Stimulated activated CD8-positive, alpha-beta memory T cell treated with anti-CD3 and anti-CD28 coated beads, Interleukin-7, amount 100 ng/mL, for 24 hours (primary cell): ENCODE results near the gene CFAP100.

ENCODE experiments used
- DNase-seq: peaks from one replicate; pipeline ENCODE4 v3.0.0-alpha.2; 2020; ENCODE audit warnings: low read depth

CFAP100 gene

GRCh38 chr3:126441256-126441880, 46.7 kb downstream of the CFAP100 start:
- DNase-seq: no peak

DNA sequence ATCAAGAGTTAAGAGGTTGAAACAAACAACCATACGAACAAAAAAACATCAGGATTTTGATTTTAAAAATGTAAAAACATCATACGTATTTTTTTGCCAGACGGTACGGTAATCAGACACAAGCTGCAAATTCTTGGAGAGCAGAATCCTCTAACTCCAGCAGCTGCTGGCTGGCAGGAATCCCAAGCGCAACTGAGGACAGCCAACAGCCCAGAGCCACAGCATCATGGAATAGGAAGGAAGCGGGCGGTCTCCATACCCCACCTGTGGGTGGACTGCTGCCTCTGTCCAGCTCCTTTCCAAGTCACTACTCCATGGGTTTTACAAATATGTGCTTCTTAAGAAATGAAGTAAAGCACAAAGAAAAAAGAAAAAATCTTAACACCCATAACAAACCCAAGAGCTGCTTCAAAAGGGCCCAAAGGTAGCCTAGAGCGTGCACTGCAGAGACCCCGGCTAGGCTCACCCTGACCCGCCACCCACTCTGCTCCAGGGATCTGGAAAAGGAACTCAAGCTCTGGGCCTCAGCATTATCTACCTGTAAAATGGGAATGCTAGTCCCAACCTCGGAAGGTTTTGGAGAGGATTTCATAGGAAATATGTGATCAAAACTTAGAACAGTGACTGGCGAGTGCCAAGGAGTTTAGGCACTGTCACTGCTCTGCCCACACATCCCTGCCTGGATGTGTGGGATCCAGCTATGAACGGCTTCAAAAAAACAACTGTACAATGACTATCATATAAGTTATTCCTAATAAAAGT, 47.6 kb downstream of the CFAP100 start:
- no peak for DNase-seq

GRCh38 chr3:126442856-126443242, 48.1 kb downstream of the CFAP100 start:
- no peak for DNase-seq

DNA sequence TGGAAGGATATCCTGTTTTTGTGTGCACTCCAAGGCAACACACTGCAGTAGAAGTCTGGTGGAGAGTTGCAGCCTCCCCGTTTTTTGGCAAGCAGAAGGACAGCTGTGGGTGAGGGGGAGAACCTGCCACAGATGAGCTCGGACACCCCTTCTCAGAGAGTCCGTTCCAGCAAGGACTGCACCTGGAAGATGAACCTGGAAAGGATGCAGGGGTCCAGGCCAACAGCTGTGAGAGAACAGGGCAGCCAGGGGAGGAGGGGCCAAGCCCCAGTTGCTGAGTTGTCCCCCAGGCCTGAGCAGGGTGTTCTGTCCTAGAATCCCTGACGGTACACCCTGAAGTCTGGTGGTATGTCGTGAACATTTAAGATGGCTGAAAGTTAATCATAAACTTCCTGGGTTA, 50.8 kb downstream of the CFAP100 start:
- DNase-seq: no peak

DNA sequence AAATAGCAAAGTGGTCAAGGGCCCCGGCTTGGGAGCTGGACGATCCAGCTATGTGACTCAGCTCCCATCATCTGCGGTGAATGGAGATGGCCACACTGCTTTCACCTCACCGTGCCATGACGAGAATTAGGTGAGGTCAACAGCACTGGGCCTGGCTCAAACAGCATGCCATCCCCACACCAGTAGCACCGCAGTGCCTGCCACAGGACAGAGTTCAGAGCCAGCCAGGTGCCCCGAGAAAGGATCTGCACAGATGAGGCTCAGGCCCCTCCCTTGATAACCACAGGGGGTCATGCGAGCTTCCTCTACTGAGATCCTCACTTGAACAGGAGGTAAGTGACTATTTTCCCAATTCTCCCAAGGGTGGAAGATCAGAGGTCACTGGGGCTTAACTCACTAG, 51.6 kb downstream of the CFAP100 start:
- DNase-seq: no peak

DNA sequence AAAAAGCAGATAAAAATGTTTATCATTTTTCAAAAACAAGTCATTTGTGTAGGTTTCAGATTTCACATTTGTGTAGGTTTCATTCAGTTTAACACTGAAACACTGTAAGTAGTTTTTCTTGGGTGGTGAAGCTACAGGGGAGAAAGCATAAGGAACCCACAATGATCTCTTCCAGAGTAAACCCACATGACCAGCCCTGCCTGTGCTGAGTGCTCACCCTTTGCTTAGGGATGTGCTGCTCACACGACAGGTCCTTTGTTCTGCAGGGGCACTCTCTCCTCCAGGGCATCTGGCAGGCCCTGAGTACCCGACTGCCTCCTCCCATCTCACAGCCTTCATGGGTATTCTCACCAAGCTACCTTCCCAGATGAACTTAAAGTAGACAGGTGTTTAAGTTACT, 52.1 kb downstream of the CFAP100 start:
- DNase-seq: no peak

DNA sequence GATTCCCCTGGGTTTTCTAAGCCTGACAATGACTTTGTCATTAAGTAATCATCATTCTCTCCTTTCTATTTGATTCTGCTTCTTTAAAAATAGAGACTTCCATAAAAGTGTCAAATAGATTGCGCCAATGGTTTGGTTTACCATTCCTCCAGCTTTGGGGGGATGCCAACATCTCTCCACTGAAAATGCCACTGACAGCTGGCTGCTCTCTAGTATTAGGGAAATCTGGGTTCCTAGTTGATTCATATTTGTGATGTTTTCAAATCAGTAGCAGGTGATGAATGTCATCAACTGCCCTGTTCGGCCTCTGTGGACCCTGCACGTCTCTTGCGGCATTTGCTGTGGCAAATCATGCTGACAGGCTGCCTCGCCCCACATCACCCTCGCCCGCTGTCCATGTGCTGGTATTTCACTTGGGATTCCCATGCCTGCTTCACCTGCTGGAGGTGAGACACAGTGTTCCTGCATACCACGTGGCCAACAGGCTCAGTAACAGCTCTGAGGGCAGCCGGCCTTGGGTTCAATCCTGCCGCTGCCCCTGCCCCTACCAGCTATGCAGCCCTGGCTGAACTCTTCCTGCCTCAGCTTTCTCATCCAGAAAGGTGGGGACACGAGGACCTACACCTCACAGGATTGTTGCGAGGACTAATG, 52.9 kb downstream of the CFAP100 start:
- no peak for DNase-seq

DNA sequence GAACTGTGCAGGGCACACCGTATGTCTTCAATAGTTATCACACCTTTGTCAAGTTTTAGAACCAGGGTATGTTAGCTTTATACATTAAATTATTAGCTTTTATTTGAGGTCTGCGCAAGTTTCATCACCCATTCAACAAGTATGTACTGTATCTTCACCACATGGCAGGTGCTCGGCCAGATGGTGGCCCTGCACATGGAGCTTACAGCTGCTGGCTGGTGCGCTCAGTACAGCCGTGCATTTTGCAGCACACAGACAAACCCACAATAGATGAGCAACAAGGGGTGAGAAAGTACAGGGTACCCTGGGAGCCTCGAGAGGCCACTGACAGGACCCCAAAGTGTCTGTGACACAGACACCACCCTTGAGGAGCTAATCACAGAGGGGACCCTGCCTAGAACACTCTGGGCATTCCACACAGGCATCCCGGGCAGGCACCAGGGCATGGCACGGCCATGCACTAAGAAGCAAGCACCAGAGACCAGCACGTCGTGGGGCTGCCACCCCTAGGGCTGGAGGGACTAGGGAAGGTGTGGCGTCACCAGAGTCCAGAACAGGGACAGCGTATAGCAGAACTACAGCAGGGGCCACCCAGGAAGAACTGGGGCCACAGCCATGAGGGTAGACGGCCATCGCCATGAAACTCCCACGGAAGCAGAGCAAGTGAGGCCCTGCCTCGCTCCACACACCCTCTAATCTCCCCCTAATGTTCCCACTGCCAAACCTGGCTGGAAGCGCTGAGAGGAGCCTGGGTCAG, 53.6 kb downstream of the CFAP100 start:
- DNase-seq: no peak

DNA sequence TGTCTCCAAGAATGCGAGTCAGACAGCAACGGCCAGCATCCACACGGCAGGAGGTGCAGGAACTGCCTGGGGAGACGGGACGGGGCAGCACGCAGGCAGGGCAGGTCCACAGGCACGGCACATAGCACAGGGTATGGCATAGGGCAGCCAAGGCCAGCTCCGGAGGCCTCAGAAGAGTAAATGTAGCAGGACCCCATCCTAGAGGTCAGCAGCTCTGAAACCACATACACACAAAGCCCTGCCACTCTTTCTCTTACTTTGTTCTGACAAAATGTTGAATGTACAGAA, 54.1 kb downstream of the CFAP100 start:
- DNase-seq: no peak

GRCh38 chr3:126449621-126450051, 54.9 kb downstream of the CFAP100 start:
- DNase-seq: no peak

DNA sequence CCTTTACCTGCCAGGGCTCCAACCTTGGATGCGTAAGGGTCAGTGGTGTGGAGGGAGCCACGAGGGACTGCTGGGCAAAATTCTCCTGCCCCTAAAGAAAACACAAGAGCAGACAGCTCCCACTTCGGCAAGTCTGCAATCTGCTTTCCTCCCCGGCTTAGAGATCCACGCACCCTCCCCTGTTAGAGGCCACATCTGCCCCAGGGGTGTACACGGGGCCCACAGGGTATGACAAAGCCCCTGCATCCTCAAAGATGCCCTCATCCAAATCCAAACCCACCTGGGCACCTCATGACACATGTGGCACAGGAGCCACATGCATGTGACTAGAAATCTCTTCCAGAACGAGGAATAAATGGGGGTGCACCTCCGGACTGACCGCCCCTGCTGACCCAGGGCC, 55.5 kb downstream of the CFAP100 start:
- DNase-seq: no peak

GRCh38 chr3:126450744-126451143, 56.0 kb downstream of the CFAP100 start:
- DNase-seq: no peak

DNA sequence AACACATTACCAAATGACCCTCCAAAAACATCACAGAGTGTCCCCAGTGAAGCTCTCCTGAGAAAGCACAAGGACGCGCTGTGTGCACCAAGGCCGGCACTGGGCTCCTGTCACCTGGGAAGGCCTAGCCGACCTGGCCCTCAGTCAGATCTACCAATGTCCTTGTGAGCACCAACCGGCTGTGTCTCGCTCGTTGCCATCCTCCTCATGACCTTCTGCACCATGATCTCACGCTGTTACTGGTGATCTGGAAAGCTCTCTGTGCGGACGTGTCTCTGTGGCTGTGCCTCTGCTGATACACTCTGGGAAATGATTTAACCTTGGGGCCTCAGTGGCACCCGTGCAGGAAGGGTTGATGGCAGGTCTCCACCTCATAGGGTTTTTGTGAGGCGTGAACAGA, 56.8 kb downstream of the CFAP100 start:
- DNase-seq: no peak

- no peak for DNase-seq
These were observed 57.5 kb downstream of the CFAP100 start for GRCh38 chr3:126452213-126452612.

DNA sequence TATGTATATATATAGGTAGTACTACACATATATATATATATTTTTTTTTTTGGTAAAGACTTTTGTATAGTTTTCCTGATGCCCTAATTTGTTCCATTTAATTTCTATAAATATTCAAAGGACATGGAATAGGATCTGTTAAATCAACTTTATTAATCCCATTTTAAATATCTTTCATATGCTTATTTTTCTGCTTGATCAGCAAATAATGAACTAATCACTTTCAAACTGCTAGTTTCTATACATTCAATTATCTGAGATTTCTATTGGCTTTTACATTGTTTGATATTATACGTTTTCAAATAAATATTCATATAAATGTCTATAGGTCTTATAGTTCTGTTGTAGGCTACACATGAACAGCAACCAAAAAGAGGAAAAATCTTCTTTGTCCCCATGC, 59.3 kb downstream of the CFAP100 start:
- DNase-seq: no peak

DNA sequence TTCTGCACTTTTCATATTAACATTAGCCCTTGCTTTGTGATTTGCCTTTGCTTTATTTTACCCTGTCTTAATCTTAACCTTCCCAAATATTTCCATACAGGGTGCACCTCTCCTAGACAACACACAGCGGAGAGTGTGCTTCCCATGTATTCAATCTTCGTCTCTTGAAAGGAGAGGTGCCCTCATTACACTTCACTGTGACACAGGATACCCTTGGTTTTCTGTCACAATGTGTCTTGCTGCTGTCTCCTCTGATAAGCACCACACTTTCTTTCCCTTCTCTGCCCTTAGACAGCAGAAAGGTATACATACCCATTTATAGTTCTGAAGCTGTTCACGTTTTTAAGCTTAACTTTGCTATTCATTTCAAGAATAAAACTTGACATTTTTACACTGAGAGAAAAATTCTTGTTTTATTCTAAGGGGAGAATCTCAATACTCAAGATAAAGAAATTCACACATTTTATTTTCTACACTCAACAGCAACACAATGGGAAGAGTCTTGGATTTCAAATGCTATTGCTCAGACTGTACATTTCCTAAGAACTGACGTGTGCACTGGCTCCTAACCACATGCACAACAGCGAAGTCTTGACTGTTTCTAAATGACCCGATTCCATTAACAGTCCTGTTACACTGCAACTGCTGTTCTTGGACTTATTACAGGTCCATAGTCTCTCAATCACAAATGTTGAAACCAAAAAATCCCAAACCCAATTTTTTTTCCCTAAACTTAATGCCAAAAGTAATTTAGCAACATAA, 59.9 kb downstream of the CFAP100 start:
- DNase-seq: no peak

- no peak for DNase-seq
These were observed 61.5 kb downstream of the CFAP100 start for GRCh38 chr3:126456211-126456610.

DNA sequence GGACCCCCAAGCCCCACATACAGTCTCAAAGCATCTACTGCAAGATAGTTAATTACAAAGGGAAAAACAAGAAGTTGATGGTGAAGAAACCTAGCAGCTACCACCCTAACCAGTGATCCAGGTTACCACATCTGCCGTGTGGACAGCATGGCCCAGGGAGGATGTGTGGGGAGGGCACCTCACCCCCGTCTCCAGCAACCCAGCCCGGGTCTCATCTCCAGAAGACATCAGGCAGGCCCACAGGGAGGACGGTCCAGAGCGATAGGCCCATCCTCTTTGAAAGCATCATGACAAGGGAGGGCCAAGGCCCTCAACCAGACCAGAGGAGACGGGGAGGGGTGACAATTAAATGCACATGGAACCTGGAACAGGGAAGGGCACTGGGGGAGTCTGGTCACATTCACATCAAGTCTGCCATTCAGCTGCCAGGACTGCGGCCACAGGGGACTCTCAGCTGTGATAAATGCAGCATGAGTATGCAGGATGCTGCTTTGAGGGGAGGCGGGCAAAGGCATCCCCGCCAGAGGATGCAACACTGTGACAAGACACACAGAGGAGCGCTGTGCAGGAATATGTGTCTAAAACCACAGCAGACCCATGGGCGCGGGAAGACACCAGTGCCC, 62.2 kb downstream of the CFAP100 start:
- no peak for DNase-seq

GRCh38 chr3:126459111-126459762, 64.5 kb downstream of the CFAP100 start:
- no peak for DNase-seq

DNA sequence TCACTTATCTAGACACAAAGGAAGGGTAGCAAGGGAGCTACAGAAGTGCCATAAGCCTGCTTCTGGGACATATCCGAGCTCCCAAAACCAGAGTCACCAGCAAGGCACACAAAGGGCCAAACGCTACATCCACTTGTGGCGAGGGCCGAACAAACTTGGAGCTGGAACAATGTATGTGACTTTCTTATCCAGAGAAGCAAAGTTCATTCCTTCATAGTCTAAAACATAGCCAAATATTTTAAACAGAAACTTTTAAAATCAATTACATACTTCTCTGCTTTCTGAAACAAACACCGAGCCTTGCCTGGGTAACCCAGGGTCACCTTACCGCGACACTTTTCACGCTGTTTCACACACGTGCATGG, 65.0 kb downstream of the CFAP100 start:
- no peak for DNase-seq

DNA sequence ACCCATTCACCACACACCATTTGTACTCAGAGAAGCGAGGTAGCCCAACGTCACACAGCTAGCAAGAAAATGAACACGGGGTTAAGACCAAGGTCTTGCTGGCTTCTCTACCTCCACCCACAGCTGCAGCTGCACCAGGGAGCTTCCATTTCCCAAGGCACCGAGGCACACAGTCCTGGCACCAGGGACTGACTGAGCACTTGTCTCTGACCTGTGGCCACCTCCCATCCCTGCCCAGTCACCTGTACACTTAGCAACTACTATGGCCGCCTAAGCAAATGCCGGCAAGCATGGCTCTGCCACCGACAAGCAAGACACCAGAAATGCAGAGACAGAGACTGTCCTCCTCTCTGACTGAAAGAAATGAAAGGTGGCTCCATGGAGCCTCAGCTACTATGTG, 65.7 kb downstream of the CFAP100 start:
- DNase-seq: no peak
